IMR-90 (cell line): ENCODE data around the gene PDCL3. TPM values are rescaled to one million over a fixed set of nuclear protein-coding genes. Genes with fewer than 3 reads are reported as not detected.
A peak's percentile ranks its signal among the peaks of the same experiment; 100 is the strongest.

Experiments
- ATAC-seq: fragments of 200-7000 bp; cut with Tn5 transposase; 2 replicates; pipeline ENCODE4 v1.9.1; 2020; ENCODE audit warnings: low read depth, mild to moderate bottlenecking, moderate library complexity
- BruUV-seq: library from RNA; stranded (reverse); fragments of 400-500 nt; replicated peaks from 2 replicates; lab custom pipeline; 2021; lab: Mats Ljungman, UMichigan
- CTCF ChIA-PET: fragments of 300-600 bp; formaldehyde crosslinking; extraction: SDS; loops from one replicate; lab custom pipeline; 2021; ENCODE audit warnings: antibody characterized with exemption; lab: Yijun Ruan, JAX
- POLR2A ChIA-PET: fragments of 300-600 bp; sonication (Branson Sonifier 250); formaldehyde crosslinking; loops from one replicate; lab custom pipeline; 2022; ENCODE audit warnings: antibody characterized with exemption; ENCODE audit not compliant: unreplicated experiment; lab: Charles Lee
- DNase-seq: peaks from one replicate; pipeline ENCODE4 v3.0.0; 2013
- H2AFZ ChIP-seq: replicated peaks from 2 replicates; pipeline ENCODE3; 2013; ENCODE audit warnings: low read length, mild to moderate bottlenecking; ENCODE audit not compliant: poor library complexity
- H2AK5ac ChIP-seq: 2 replicates; pipeline ENCODE4 v1.6.1; 2013; ENCODE audit warnings: low read depth, low read length, inconsistent platforms
- H2AK9ac ChIP-seq: replicated peaks from 2 replicates; pipeline ENCODE3; 2013; ENCODE audit warnings: mild to moderate bottlenecking, low read depth, low read length, moderate library complexity; ENCODE audit not compliant: poor library complexity
- H2BK120ac ChIP-seq: 2 replicates; pipeline ENCODE4 v1.6.1; 2013; ENCODE audit warnings: low read depth, low read length, inconsistent platforms
- H2BK15ac ChIP-seq: 3 replicates; pipeline ENCODE4 v1.6.1; 2013; ENCODE audit warnings: low read depth, low read length, inconsistent platforms
- H2BK20ac ChIP-seq: 2 replicates; pipeline ENCODE4 v1.6.1; 2013; ENCODE audit warnings: low read depth, mild to moderate bottlenecking, inconsistent platforms, low read length, moderate library complexity
- H2BK5ac ChIP-seq: 2 replicates; pipeline ENCODE4 v1.6.1; 2013; ENCODE audit warnings: mild to moderate bottlenecking, low read depth, low read length, inconsistent platforms; ENCODE audit not compliant: poor library complexity, severe bottlenecking
- H3K14ac ChIP-seq: replicated peaks from 2 replicates; pipeline ENCODE4 v1.6.1; 2013; ENCODE audit warnings: low read depth, low read length, inconsistent platforms
- H3K18ac ChIP-seq: 2 replicates; pipeline ENCODE4 v1.6.1; 2013; ENCODE audit warnings: low read depth, low read length, control low read depth
- H3K23ac ChIP-seq: 2 replicates; pipeline ENCODE4 v1.6.1; 2013; ENCODE audit warnings: low read depth, low read length, inconsistent platforms
- H3K27ac ChIP-seq: 2 replicates; pipeline ENCODE4 v1.5.1; 2013; ENCODE audit warnings: mild to moderate bottlenecking, control low read depth, low read length; ENCODE audit not compliant: insufficient read depth
- H3K27me3 ChIP-seq: 2 replicates; pipeline ENCODE4 v1.6.1; 2013; ENCODE audit warnings: low read length; ENCODE audit not compliant: control insufficient read depth, insufficient read depth
- H3K36me3 ChIP-seq: 2 replicates; pipeline ENCODE4 v1.6.1; 2013; ENCODE audit warnings: low read length, mixed read lengths; ENCODE audit not compliant: control insufficient read depth, insufficient read depth
- H3K4ac ChIP-seq: 2 replicates; pipeline ENCODE4 v1.6.1; 2013; ENCODE audit warnings: low read depth, low read length, inconsistent platforms
- H3K4me1 ChIP-seq: 2 replicates; pipeline ENCODE4 v1.6.1; 2013; ENCODE audit warnings: low read length, mixed read lengths; ENCODE audit not compliant: control insufficient read depth, insufficient read depth
- H3K4me2 ChIP-seq: 2 replicates; pipeline ENCODE4 v1.6.1; 2013; ENCODE audit warnings: low read depth, mild to moderate bottlenecking, control low read depth, low read length, moderate library complexity
- H3K4me3 ChIP-seq: 2 replicates; pipeline ENCODE4 v1.5.1; 2013; ENCODE audit warnings: low read depth, mild to moderate bottlenecking, control low read depth, low read length, moderate library complexity; ENCODE audit not compliant: insufficient read depth
- H3K56ac ChIP-seq: 2 replicates; pipeline ENCODE4 v1.6.1; 2013; ENCODE audit warnings: low read length, inconsistent platforms; ENCODE audit not compliant: insufficient read depth; ENCODE audit errors: extremely low read depth
- H3K79me1 ChIP-seq, 2 experiments: 2 replicates each; pipeline ENCODE4 v1.6.1; 2013; ENCODE audit warnings: low read length in 2 of 2, inconsistent platforms in 1 of 2, low read depth in 1 of 2
- H3K9ac ChIP-seq: 2 replicates; pipeline ENCODE4 v1.6.1; 2013; ENCODE audit warnings: low read depth, low read length, control low read depth
- H3K9me1 ChIP-seq: 2 replicates; pipeline ENCODE4 v1.6.1; 2013; ENCODE audit warnings: low read length, inconsistent platforms; ENCODE audit not compliant: insufficient read depth
- H3K9me3 ChIP-seq: 2 replicates; pipeline ENCODE4 v1.6.1; 2013; ENCODE audit warnings: low read length; ENCODE audit not compliant: control insufficient read depth, insufficient read depth
- H4K20me1 ChIP-seq: 2 replicates; pipeline ENCODE4 v1.6.1; 2013; ENCODE audit warnings: low read length, inconsistent platforms; ENCODE audit not compliant: insufficient read depth
- H4K5ac ChIP-seq: 2 replicates; pipeline ENCODE4 v1.6.1; 2013; ENCODE audit warnings: mild to moderate bottlenecking, low read depth, low read length, control low read depth
- H4K8ac ChIP-seq, 2 experiments: 2 replicates each; pipeline ENCODE4 v1.6.1; 2013; ENCODE audit warnings: low read depth in 2 of 2, low read length in 2 of 2, control low read depth in 1 of 2, inconsistent platforms in 1 of 2
- H4K91ac ChIP-seq: 2 replicates; pipeline ENCODE4 v1.6.1; 2013; ENCODE audit warnings: low read depth, low read length, inconsistent platforms; ENCODE audit not compliant: insufficient read depth
- NFE2L2 ChIP-seq: fragments of 150-350 bp; IDR thresholded peaks from 2 replicates; pipeline ENCODE4 v1.6.1; 2016; ENCODE audit warnings: low read depth, mild to moderate bottlenecking, low read length
- RAD21 ChIP-seq: IDR thresholded peaks from 2 replicates; pipeline ENCODE4 v1.6.1; 2012; ENCODE audit warnings: low read length, improper control_type of control experiment
- RFX5 ChIP-seq: IDR thresholded peaks from 2 replicates; pipeline ENCODE4 v1.8.0; 2012; ENCODE audit warnings: low read depth, mild to moderate bottlenecking, low read length, moderate library complexity
- WGBS, 2 experiments: methylation state at CpG; one replicate each; pipeline versions ENCODE4 v1.1.5 to v1.1.7; 2013; ENCODE audit warnings: missing lambda C conversion rate in 2 of 2; ENCODE audit not compliant: insufficient read length in 1 of 2; ENCODE audit errors: extremely low coverage in 2 of 2; 5-methylcytosine and 5-hydroxymethylcytosine counted together
- dilution Hi-C: fragments of 300-500 bp; cut with HindIII; formaldehyde crosslinking; loops from one replicate; pipeline ENCODE4 v1.14.3; 2018; ENCODE audit warnings: low sequenced_read_pairs; ENCODE audit not compliant: unreplicated experiment
- in situ Hi-C: fragments of 300-500 bp; cut with MboI; formaldehyde crosslinking; loops from 3 replicates; pipeline ENCODE4 v1.14.3; 2019; ENCODE audit warnings: low sequenced_read_pairs, inconsistent platforms, mixed read lengths
- intact Hi-C: fragments of 100-400 bp; cut with micrococcal nuclease; formaldehyde crosslinking; loops from 2 replicates; pipeline ENCODE4 v1.10.0; 2022
- polyA plus RNA-seq, 3 experiments: library from polyadenylated mRNA; depleted of rRNA; stranded (reverse); fragments of >200 nt; gene quantifications; 2 replicates each; pipeline ENCODE4 v1.2.3, GENCODE V29; 2012; ENCODE audit warnings: low replicate concordance in 1 of 3
- total RNA-seq: library from RNA; depleted of rRNA; stranded (reverse); fragments of >200 nt; gene quantifications from 2 replicates; pipeline ENCODE4 v1.2.3, GENCODE V29; 2012

The PDCL3 gene
- total and polyA plus RNA-seq, 2 of the 4 experiments (the other 2 are of a cell fraction) = 9.5 to 26.4 TPM

DNA sequence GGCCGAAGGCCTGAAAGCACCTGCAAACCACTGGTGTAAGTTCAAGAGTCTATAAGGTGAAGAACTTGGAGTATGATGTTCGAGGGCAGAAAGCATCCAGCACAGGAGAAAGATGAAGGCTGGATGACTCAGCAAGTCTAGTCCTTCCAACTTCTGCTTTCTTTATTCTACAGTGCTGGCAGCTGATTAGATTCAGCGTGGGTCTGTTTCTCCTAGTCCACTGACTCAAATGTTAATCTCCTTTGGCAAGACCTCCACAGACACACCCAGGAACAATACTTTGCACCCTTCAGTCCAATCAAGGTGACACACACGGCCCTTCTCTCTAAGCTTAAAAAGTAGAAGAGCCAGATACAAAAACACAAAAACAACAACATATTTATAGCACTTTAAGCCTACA is 49.1 kb upstream of the PDCL3 start:
- Histone ChIP-seq H3K27ac (no peak overlapping the region), H3K4ac (no peak overlapping the region), H3K9ac (no peak overlapping the region), H2AK5ac (no peak overlapping the region), H2BK120ac (no peak overlapping the region), H2AK9ac (no peak overlapping the region), H3K18ac (no peak overlapping the region), H2BK15ac (no peak overlapping the region), H4K20me1 (no peaks in the 10 kb centered on the region), H4K91ac (no peak overlapping the region), H3K79me1 (no peaks in the 10 kb centered on the region), H3K4me3 (no peak overlapping the region), H3K23ac (no peak overlapping the region), H3K56ac (no peak overlapping the region), H2AFZ (no peak overlapping the region), H2BK20ac (no peak overlapping the region), H3K4me2 (no peak overlapping the region), H2BK5ac (no peak overlapping the region), H3K9me3 (no peaks in the 10 kb centered on the region), H4K5ac (no peak overlapping the region), H3K27me3 (peaks cover 5% of the 10 kb centered on the region), H3K9me1 (no peaks in the 10 kb centered on the region), H3K36me3 (no peaks in the 10 kb centered on the region), H3K14ac (no peak overlapping the region), H3K4me1 (no peaks in the 10 kb centered on the region), H4K8ac (no peak overlapping the region)
- BruUV-seq = no TSS peak
- intact Hi-C loops = no loop called here
- no peak for DNase-seq
- no peak for ATAC-seq
- POLR2A ChIA-PET = no interaction called here
- in situ Hi-C loops = no loop called here
- CTCF ChIA-PET = no interaction called here
- peak; percentile 78 for TF ChIP-seq NFE2L2
- TF ChIP-seq RFX5 = no peak
- no peak for TF ChIP-seq RAD21
- dilution Hi-C loops = no loop called here
- WGBS, 2 experiments = no CpG with 5 or more reads among the region's 4 CpGs
